SK-N-SH (cell line): ENCODE data around the gene BAG3. TPM values are rescaled to one million over a fixed set of nuclear protein-coding genes. Genes with fewer than 3 reads are reported as not detected.

Source experiments
- CTCF ChIA-PET: fragments of 300-600, 350-600 bp; formaldehyde crosslinking; extraction: SDS; loops from one replicate; lab custom pipeline; 2021; lab: Yijun Ruan, JAX
- POLR2A ChIA-PET: fragments of 350-600 bp; sonication (Branson Sonifier 250); formaldehyde crosslinking; extraction: SDS; loops from one replicate; lab custom pipeline; 2020; ENCODE audit warnings: antibody characterized with exemption, inconsistent platforms; lab: Yijun Ruan, JAX
- DNase-seq: peaks from one replicate; pipeline ENCODE4 v3.0.0; 2012
- H2AFZ ChIP-seq: fragments of 200-600 bp; sonication (generic); 2 replicates; pipeline ENCODE4 v1.8.1; 2016; ENCODE audit warnings: antibody characterized with exemption, mild to moderate bottlenecking, low read depth
- H3F3A ChIP-seq: fragments of 200-600 bp; sonication (generic); replicated peaks from 2 replicates; pipeline ENCODE3; 2016; ENCODE audit warnings: antibody characterized with exemption, mild to moderate bottlenecking; ENCODE audit not compliant: insufficient read depth
- H3K27ac ChIP-seq, 2 experiments: fragments of 200-500 bp in 1 of 2; fragments of 200-600 bp in 1 of 2; sonication (Bioruptor generic) in 1 of 2; sonication (generic), shearing (Covaris generic) in 1 of 2; 2 replicates each; pipeline versions ENCODE4 v1.5.1 to v1.6.1; 2014 to 2016; ENCODE audit warnings: low read depth in 2 of 2, inconsistent platforms in 1 of 2, low read length in 1 of 2, mild to moderate bottlenecking in 1 of 2, mixed read lengths in 1 of 2
- H3K27me3 ChIP-seq: fragments of 200-600 bp; sonication (generic), shearing (Covaris generic); 2 replicates; pipeline ENCODE4 v1.6.1; 2016; ENCODE audit warnings: mixed run types; ENCODE audit not compliant: insufficient read depth
- H3K36me3 ChIP-seq, 2 experiments: fragments of 200-500 bp in 1 of 2; fragments of 200-600 bp in 1 of 2; sonication (Bioruptor generic) in 1 of 2; sonication (generic) in 1 of 2; replicated peaks in 1 of 2; 2 replicates each; pipeline versions ENCODE3 to v1.5.1; 2014 to 2016; ENCODE audit warnings: low read length in 1 of 2, mild to moderate bottlenecking in 1 of 2; ENCODE audit not compliant: insufficient read depth in 2 of 2, control insufficient read depth in 1 of 2
- H3K4me1 ChIP-seq, 2 experiments: fragments of 200-500 bp in 1 of 2; fragments of 200-600 bp in 1 of 2; sonication (Bioruptor generic) in 1 of 2; sonication (generic), shearing (Covaris generic) in 1 of 2; 2 replicates each; pipeline versions ENCODE4 v1.5.1 to v1.6.1; 2014 to 2016; ENCODE audit warnings: low read depth in 1 of 2, low read length in 1 of 2, mixed run types in 1 of 2; ENCODE audit not compliant: insufficient read depth in 2 of 2, control insufficient read depth in 1 of 2
- H3K4me2 ChIP-seq: fragments of 200-600 bp; sonication (generic), shearing (Covaris generic); 2 replicates; pipeline ENCODE4 v1.6.1; 2017; ENCODE audit warnings: mixed run types
- H3K4me3 ChIP-seq, 2 experiments: fragments of 200-500 bp in 1 of 2; fragments of 200-600 bp in 1 of 2; sonication (Bioruptor generic) in 1 of 2; sonication (generic), shearing (Covaris generic) in 1 of 2; 2 replicates each; pipeline versions ENCODE4 v1.5.1 to v1.8.1; 2014 to 2016; ENCODE audit warnings: low read depth in 2 of 2, inconsistent platforms in 1 of 2, low read length in 1 of 2, mild to moderate bottlenecking in 1 of 2, mixed read lengths in 1 of 2, moderate library complexity in 1 of 2
- H3K79me2 ChIP-seq: fragments of 200-600 bp; sonication (generic); 2 replicates; pipeline ENCODE4 v1.8.1; 2017; ENCODE audit warnings: mild to moderate bottlenecking; ENCODE audit not compliant: insufficient read depth
- H3K9ac ChIP-seq: fragments of 200-600 bp; sonication (generic); 2 replicates; pipeline ENCODE4 v1.6.1; 2017; ENCODE audit warnings: mixed run types
- H3K9me2 ChIP-seq: fragments of 200-600 bp; sonication (generic); 2 replicates; pipeline ENCODE4 v1.6.1; 2017; ENCODE audit warnings: mixed run types
- H3K9me3 ChIP-seq: fragments of 200-600 bp; sonication (generic); 2 replicates; pipeline ENCODE4 v1.6.1; 2017; ENCODE audit warnings: mixed run types, mild to moderate bottlenecking, moderate library complexity
- H4K20me1 ChIP-seq: fragments of 200-600 bp; sonication (generic); 2 replicates; pipeline ENCODE4 v1.6.1; 2017; ENCODE audit warnings: mild to moderate bottlenecking, mixed run types; ENCODE audit not compliant: insufficient read depth
- EP300 ChIP-seq, 2 experiments: IDR thresholded peaks; 2 replicates each; pipeline versions ENCODE4 v1.4.0 to v1.6.1; 2012; ENCODE audit warnings: borderline replicate concordance in 1 of 2, low read depth in 1 of 2, low read length in 1 of 2
- EZH2phosphoT487 ChIP-seq: fragments of 200-600 bp; sonication (generic); IDR thresholded peaks from 2 replicates; pipeline ENCODE4 v1.6.1; 2017; ENCODE audit warnings: low read depth, mixed run types, mild to moderate bottlenecking, antibody characterized with exemption, moderate library complexity, borderline replicate concordance
- MXI1 ChIP-seq: IDR thresholded peaks from 2 replicates; pipeline ENCODE4 v1.6.1; 2012; ENCODE audit warnings: mild to moderate bottlenecking, low read depth, low read length, improper control_type of control experiment
- NFIC ChIP-seq: IDR thresholded peaks from 2 replicates; pipeline ENCODE4 v1.4.0; 2012; ENCODE audit warnings: borderline replicate concordance
- POLR2AphosphoS5 ChIP-seq: IDR thresholded peaks from 2 replicates; pipeline ENCODE4 v1.6.1; 2012; ENCODE audit warnings: low read depth, low read length
- RXRA ChIP-seq: IDR thresholded peaks from 2 replicates; pipeline ENCODE4 v1.4.0; 2012; ENCODE audit warnings: low read depth, mild to moderate bottlenecking, borderline replicate concordance
- SIN3A ChIP-seq: IDR thresholded peaks from 2 replicates; pipeline ENCODE4 v1.6.1; 2012; ENCODE audit warnings: low read depth, mild to moderate bottlenecking, low read length, moderate library complexity, borderline replicate concordance
- SMC3 ChIP-seq: IDR thresholded peaks from 2 replicates; pipeline ENCODE4 v1.6.1; 2012; ENCODE audit warnings: low read depth, low read length, improper control_type of control experiment
- WGBS: methylation state at CpG from one replicate; pipeline ENCODE4 v1.1.6; 2017; ENCODE audit warnings: low lambda C conversion rate; 5-methylcytosine and 5-hydroxymethylcytosine counted together
- polyA plus RNA-seq, 3 experiments: library from polyadenylated mRNA; depleted of rRNA; stranded (reverse); fragments of >200 nt; gene quantifications; 2 replicates each; pipeline ENCODE4 v1.2.3, GENCODE V29; 2012
- TF ChIP-seq, protein P1 (sequence below): fragments of 150-350 bp; IDR thresholded peaks from 2 replicates; pipeline ENCODE4 v1.6.1; 2017; ENCODE audit warnings: antibody characterized with exemption, low read length, low read depth, borderline replicate concordance
- TF ChIP-seq, protein P2 (sequence below): IDR thresholded peaks from 2 replicates; pipeline ENCODE4; 2012
- TF ChIP-seq, protein P3 (sequence below): IDR thresholded peaks from 2 replicates; pipeline ENCODE4 v1.4.0; 2012; ENCODE audit warnings: low read depth, borderline replicate concordance

Gene BAG3
- polyA plus RNA-seq, 1 of the 3 experiments (the other 2 are of a cell fraction), result 9.2 TPM

DNA sequence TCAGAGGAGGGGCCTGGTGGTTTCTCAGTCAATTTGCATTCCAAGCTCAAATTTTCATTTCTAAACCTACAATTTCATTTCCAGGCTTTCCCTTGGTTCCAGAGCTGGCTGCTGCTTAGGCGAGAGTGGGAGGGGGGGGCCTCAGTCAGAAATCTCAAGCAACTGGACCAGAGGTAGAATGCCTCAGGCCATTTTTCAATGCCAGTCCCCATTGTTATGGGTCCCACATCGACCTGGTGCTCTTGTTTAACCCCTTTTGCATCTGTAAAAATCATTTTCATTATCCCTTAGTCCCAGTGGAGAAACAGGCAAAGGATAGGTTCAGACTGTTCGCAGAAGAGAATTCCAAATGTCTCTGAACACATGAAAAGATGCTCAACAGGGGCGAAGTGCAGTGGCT lies 13.5 kb upstream of the BAG3 start:
- H3K9me2 ChIP-seq, result no peaks in the 10 kb centered on the region
- CTCF ChIA-PET, result no interaction called here
- H2AFZ ChIP-seq, result no peak overlapping the region
- H3K9ac ChIP-seq, result no peak overlapping the region
- no peak for DNase-seq
- H3K27me3 ChIP-seq, result no peaks in the 10 kb centered on the region
- no peaks in the 10 kb centered on the region for H3K4me1 ChIP-seq
- H3K9me3 ChIP-seq, result no peaks in the 10 kb centered on the region
- 68% methylated on average over 4 of the region's 4 CpGs for WGBS
- H4K20me1 ChIP-seq, result no peaks in the 10 kb centered on the region
- H3K4me3 ChIP-seq, result no peak overlapping the region
- H3K4me2 ChIP-seq, result no peak overlapping the region
- TF ChIP-seq, protein P1, sequence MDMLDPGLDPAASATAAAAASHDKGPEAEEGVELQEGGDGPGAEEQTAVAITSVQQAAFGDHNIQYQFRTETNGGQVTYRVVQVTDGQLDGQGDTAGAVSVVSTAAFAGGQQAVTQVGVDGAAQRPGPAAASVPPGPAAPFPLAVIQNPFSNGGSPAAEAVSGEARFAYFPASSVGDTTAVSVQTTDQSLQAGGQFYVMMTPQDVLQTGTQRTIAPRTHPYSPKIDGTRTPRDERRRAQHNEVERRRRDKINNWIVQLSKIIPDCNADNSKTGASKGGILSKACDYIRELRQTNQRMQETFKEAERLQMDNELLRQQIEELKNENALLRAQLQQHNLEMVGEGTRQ, result no peak
- TF ChIP-seq EP300 (IDR thresholded peaks at IDR 0.05; ENCODE audit: borderline replicate concordance in 1 of 2, low read depth in 1 of 2, low read length in 1 of 2) (no peak), MXI1 (no peak)
- TF ChIP-seq, protein P2, sequence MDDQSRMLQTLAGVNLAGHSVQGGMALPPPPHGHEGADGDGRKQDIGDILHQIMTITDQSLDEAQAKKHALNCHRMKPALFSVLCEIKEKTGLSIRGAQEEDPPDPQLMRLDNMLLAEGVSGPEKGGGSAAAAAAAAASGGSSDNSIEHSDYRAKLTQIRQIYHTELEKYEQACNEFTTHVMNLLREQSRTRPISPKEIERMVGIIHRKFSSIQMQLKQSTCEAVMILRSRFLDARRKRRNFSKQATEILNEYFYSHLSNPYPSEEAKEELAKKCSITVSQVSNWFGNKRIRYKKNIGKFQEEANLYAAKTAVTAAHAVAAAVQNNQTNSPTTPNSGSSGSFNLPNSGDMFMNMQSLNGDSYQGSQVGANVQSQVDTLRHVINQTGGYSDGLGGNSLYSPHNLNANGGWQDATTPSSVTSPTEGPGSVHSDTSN, result no peak
- POLR2A ChIA-PET, result no interaction called here
- no peak overlapping the region for H3K27ac ChIP-seq
- no peaks in the 10 kb centered on the region for H3K79me2 ChIP-seq
- H3F3A ChIP-seq, result no peaks in the 10 kb centered on the region
- no peaks in the 10 kb centered on the region for H3K36me3 ChIP-seq

DNA sequence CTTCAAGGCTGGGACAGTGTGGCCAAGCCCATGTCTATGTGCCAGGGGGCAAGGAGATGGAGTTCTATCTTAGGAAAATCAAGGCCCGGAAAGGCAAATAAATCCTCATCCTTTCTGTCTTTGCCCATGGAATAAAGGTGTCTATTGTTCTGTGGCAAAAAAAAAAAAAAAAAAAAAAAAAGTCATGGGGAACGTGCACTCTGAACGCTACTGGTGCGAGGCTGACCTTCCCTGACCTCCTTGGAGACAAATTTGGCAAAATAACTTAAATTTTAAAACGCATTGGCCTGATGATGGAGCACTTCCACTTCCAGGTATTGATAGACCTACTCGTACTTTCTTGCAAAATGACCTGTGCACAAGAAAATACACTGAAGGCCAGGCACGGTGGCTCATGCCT lies 12.2 kb upstream of the BAG3 start:
- 94% methylated on average over 7 of the region's 7 CpGs for WGBS

DNA sequence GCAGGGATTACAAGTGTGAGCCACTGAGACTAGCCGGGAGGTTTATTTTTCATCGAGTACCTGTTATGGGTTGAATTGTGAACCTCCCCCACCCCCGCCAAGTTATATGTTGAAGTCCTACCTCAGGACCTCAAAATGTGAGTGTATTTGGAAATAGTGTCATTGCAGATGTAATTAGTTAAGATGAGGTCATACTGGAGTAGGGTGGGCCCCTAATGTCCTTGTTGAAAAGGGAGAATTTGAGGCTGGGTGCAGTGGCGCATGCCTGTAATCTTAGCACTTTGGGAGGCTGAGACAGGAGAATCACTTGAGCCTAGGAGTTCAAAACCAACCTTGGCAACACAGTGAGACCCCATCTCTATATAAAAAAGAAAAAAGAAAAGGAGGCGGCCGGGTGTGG lies 10.8 kb upstream of the BAG3 start:
- ChIA-PET CTCF (no interaction called here), POLR2A (no interaction called here)
- no peak overlapping the region for H3K9ac ChIP-seq
- WGBS, result 88% methylated on average over 6 of the region's 6 CpGs
- H3F3A ChIP-seq, result no peaks in the 10 kb centered on the region
- H3K4me2 ChIP-seq, result no peak overlapping the region
- H3K27ac ChIP-seq, result no peak overlapping the region
- no peaks in the 10 kb centered on the region for H3K4me1 ChIP-seq
- H3K27me3 ChIP-seq, result no peaks in the 10 kb centered on the region
- H3K36me3 ChIP-seq, result no peaks in the 10 kb centered on the region
- H3K9me3 ChIP-seq, result no peaks in the 10 kb centered on the region
- no peaks in the 10 kb centered on the region for H3K79me2 ChIP-seq
- H4K20me1 ChIP-seq, result no peaks in the 10 kb centered on the region
- H3K4me3 ChIP-seq, result no peak overlapping the region
- no peak for TF ChIP-seq NFIC
- TF ChIP-seq, protein P3, sequence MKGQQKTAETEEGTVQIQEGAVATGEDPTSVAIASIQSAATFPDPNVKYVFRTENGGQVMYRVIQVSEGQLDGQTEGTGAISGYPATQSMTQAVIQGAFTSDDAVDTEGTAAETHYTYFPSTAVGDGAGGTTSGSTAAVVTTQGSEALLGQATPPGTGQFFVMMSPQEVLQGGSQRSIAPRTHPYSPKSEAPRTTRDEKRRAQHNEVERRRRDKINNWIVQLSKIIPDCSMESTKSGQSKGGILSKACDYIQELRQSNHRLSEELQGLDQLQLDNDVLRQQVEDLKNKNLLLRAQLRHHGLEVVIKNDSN, result no peak
- TF ChIP-seq, all 33 proteins: peak for 0
- DNase-seq, result no peak
- no peaks in the 10 kb centered on the region for H3K9me2 ChIP-seq
- no peak overlapping the region for H2AFZ ChIP-seq

More for the DNA sequence above, 12.2 kb upstream of the BAG3 start:
- Histone ChIP-seq H3F3A (no peaks in the 10 kb centered on the region), H3K4me1 (no peaks in the 10 kb centered on the region), H3K9me2 (no peaks in the 10 kb centered on the region), H3K27me3 (no peaks in the 10 kb centered on the region), H3K4me2 (no peak overlapping the region), H4K20me1 (no peaks in the 10 kb centered on the region), H3K9ac (no peak overlapping the region), H3K4me3 (no peak overlapping the region), H2AFZ (no peak overlapping the region), H3K27ac (no peak overlapping the region), H3K9me3 (no peaks in the 10 kb centered on the region), H3K36me3 (no peaks in the 10 kb centered on the region), H3K79me2 (no peaks in the 10 kb centered on the region)
- POLR2A ChIA-PET, result no interaction called here
- TF ChIP-seq SIN3A (no peak), SMC3 (no peak), RXRA (no peak), POLR2AphosphoS5 (no peak), EZH2phosphoT487 (no peak)
- CTCF ChIA-PET, result no interaction called here
- no peak for DNase-seq
